WI38 (cell line): ENCODE results near the gene WFDC1.
"Not testable (repeated sequence)": the region's sequence is repeated elsewhere in the genome, so short reads cannot be mapped to it uniquely, and the experiment has no call there.

Experiments
- H3K4me3 ChIP-seq: 2 replicates; pipeline ENCODE4 v1.5.1; 2011; ENCODE audit warnings: low read depth, mild to moderate bottlenecking, control low read depth, low read length
- TF ChIP-seq, protein P1 (sequence below): IDR thresholded peaks from 2 replicates; pipeline ENCODE4 v1.5.1; 2012; ENCODE audit warnings: low read depth, mild to moderate bottlenecking, control low read depth, low read length

The WFDC1 gene

DNA sequence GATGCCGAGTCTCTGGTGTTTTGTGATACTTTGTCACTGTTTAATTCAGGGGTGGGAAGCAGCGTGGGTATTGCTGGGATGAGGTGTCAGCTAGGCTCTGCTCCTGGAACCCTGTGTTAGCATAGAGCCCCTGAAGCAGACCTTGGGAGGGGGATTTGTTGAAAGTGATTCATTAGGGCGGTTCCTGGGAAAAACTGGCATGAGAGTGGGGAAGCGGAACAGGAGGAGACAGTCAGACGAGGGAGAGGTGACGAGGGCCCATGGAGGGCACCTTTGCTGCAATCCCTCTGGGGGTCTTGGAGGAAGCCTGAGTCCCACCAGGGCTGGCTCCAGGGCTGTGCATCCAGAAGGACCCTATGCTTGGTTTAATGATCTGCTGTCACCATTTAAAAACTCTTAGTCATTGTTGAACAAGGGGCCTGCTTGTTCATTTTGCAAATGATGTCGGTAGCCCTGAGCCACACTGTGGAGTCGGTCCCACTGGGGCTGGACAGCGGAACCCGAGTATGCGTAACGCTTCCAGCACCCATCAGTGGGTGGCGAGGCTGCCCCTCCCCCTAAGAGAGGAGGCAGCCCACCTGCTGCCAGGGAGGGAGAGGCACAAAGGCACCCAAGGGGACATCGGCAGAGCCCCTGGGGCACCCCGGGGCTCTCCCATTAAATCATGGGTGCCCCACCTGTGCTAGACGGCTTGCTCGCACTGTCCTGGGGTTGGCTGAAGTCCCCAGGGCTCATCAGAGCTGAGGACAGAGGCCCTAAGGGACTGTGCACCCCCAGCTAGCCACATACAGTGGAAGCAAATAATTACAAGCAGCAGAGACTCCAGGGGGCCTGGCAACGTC lies 35.4 kb downstream of the WFDC1 start:
- TF ChIP-seq, protein P1, sequence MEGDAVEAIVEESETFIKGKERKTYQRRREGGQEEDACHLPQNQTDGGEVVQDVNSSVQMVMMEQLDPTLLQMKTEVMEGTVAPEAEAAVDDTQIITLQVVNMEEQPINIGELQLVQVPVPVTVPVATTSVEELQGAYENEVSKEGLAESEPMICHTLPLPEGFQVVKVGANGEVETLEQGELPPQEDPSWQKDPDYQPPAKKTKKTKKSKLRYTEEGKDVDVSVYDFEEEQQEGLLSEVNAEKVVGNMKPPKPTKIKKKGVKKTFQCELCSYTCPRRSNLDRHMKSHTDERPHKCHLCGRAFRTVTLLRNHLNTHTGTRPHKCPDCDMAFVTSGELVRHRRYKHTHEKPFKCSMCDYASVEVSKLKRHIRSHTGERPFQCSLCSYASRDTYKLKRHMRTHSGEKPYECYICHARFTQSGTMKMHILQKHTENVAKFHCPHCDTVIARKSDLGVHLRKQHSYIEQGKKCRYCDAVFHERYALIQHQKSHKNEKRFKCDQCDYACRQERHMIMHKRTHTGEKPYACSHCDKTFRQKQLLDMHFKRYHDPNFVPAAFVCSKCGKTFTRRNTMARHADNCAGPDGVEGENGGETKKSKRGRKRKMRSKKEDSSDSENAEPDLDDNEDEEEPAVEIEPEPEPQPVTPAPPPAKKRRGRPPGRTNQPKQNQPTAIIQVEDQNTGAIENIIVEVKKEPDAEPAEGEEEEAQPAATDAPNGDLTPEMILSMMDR = no peak
- no peak overlapping the region for H3K4me3 ChIP-seq

DNA sequence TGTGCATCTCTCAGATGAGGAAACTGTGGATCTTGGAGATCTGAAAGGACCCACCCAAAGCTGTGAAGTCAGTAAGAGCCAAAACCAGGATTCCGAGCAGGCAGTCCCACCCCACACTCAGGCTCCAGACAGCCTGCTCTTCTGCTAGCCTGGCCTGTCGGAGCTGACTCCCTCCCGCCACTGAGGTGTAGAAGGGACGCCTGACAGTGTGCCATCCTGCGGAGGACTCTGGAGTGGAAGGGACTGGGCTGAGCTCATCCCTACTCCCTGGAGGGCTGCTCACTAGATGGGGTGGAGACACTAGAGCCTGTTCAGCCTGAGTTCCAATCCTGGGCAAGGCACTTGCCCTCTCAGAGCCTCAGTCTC lies 36.0 kb downstream of the WFDC1 start:
- TF ChIP-seq, protein P1 = no peak

DNA sequence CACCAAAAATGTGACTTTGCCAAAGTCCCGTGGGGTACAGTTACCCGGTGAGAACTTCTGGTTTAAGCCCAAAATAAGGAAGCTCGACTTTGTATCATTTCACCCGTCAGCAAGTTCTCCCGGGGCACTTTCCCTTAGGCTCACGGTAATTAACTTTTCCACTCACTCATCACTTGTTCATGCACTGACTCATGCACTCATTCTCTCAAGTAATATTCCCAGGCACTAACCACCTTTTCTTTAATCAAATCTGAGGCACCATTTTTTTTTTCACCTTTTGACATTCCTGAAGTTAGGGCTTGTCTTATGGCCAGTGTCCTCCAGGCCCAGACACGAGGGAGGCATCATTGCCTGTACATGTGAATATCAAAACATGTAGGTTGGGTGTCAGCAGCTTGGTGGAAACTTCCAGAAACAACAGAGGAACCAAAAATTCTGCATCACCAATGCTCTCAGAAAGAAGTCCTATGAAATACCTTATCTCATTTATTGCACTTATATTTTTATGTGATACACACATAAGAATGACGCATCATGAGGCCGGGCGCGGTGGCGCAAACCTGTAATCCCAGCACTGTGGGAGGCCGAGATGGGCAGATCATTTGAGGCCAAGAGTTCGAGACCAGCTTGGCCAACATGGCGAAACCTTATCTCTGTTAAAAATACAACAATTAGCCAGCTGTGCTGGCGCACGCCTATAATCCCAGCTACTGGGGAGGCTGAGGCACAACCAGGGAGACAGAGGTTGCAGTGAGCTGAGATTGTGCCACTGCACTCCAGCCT lies 37.5 kb downstream of the WFDC1 start:
- TF ChIP-seq, protein P1 = no peak
- H3K4me3 ChIP-seq = no peak overlapping the region

More for the DNA sequence above, 36.0 kb downstream of the WFDC1 start:
- no peak overlapping the region for H3K4me3 ChIP-seq

DNA sequence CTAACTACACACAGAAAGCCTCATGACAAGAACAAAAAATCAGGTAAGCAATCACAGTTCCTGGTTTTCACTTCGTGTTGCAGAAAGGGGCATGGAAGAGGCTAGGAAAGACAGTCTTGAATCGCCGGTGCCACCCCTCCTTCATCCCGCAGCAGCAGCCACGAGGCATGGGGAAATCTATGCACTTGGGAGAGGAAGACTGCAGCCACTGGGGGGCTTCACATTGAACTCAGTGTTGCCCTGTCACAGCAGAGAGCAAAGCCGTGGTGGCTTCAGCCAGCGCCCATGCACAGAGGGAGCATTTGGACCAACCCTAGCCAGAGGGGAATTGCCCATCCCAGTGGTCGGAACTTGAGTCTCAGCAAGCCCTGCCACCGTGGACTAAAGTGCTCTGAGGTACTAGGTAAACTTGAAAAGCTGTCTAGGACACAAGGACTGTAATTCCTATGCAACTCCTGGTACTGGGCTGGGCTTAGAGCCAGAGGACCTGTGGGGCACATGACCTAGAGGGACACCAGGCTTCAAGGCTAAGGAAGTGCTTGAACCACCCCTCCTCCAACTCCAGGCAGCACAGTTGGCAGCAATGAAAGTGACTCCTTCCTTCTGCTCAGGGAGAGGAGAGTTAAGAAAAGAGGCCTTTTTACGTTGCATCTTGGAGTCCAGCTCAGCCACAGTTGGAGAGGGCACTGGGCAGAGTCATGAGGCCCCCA lies 38.5 kb downstream of the WFDC1 start:
- TF ChIP-seq, protein P1 = no peak
- no peak overlapping the region for H3K4me3 ChIP-seq

DNA sequence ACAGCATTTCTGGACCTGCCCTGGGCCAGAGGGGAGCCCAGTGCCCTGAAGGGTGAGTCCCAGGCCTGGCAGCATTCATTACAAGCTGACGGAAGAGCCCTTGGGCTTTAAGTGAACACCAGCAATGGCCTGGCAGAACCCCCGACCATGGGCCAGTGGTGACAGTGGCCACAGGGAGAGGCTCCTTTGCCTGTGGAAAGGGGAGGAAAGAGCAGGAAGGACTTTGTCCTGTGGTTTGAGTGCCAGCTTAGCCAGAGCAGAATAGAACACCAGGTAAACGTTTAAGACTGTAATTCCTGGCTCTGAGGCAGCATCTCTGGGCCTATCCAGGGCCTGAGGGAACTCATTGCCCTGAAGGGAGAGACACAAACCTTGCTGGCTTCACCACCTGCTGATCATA lies 39.4 kb downstream of the WFDC1 start:
- no peak overlapping the region for H3K4me3 ChIP-seq
- TF ChIP-seq, protein P1 = no peak

DNA sequence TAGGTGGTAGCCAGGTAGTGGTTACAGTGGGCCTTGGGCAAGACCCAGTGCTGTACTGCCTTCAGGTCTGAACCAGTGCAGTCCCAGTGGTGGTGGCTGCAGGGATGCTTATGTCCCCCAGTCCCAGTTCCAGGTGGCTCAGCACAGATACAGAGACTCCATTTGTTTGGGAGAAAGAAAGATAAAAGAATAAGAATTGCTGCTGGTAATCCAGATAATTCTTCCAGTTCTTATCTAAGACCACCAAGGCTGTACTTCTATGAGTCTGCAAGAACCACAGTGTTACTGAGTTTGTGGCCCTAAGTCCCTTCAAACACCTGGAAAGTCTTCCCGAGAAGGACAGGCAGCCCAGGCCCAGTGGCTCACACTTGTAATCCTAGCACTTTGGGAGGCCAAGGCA lies 39.8 kb downstream of the WFDC1 start:
- no peak overlapping the region for H3K4me3 ChIP-seq
- TF ChIP-seq, protein P1 = no peak

DNA sequence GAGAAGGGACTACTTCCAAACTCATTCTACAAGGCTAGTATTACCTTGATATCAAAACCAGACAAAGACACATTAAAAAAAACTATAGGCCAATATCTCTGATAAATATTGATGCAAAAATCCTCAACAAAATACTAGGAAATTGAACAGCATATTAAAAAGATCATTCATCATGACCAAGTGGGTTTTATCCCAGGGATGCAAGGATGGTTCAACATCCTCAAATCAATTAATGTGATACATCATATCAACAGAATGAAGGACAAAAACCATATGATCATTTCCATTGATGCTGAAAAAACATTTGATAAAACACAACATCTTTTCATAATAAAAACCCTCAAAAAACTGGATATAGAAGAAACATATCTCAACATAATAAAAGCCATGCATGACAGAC lies 42.6 kb downstream of the WFDC1 start:
- not testable (repeated sequence) for H3K4me3 ChIP-seq
